K562 (cell line): ENCODE measurements around the gene VEGFB. TPM values are rescaled to one million over a fixed set of nuclear protein-coding genes. Genes with fewer than 3 reads are reported as not detected.

Experiments used
- ATF1 ChIP-seq, 2 experiments: fragments of 450-650 bp in 1 of 2; IDR thresholded peaks; 2 replicates each; pipeline ENCODE4 v1.6.1; 2016; ENCODE audit warnings: missing compliant biosample characterization in 1 of 2, missing genetic modification characterization in 1 of 2
- C11orf30 ChIP-seq: fragments of 450-650 bp; IDR thresholded peaks from 2 replicates; pipeline ENCODE4 v1.6.1; 2016; ENCODE audit warnings: low read depth, mild to moderate bottlenecking
- CHAMP1 ChIP-seq: fragments of 450-650 bp; IDR thresholded peaks from 2 replicates; pipeline ENCODE4 v1.6.1; 2016; ENCODE audit warnings: mild to moderate bottlenecking
- CXXC5 ChIP-seq: fragments of 250-450 bp; sonication (Bioruptor Pico); IDR thresholded peaks from 2 replicates; pipeline ENCODE4 v1.8.0; 2022; ENCODE audit warnings: inconsistent platforms, mild to moderate bottlenecking, moderate library complexity
- DDX20 ChIP-seq: fragments of 450-650 bp; IDR thresholded peaks from 2 replicates; pipeline ENCODE4 v1.6.1; 2016; ENCODE audit warnings: missing genetic modification characterization, low read depth, mild to moderate bottlenecking, missing compliant biosample characterization, moderate library complexity
- ELK3 ChIP-seq: fragments of 450-650 bp; formaldehyde crosslinking; IDR thresholded peaks from 2 replicates; pipeline ENCODE4 v1.4.0; 2020; ENCODE audit warnings: mild to moderate bottlenecking
- EP400 ChIP-seq: fragments of 450-650 bp; IDR thresholded peaks from 2 replicates; pipeline ENCODE4 v1.6.1; 2017; ENCODE audit warnings: antibody characterized with exemption, mild to moderate bottlenecking, moderate library complexity
- FUS ChIP-seq: fragments of 200-400 bp; formaldehyde crosslinking; optimal IDR thresholded peaks from 2 replicates; pipeline ENCODE3; 2017; ENCODE audit warnings: low read depth, low read length
- GTF2E2 ChIP-seq: fragments of 200-800 bp; sonication (Bioruptor generic); IDR thresholded peaks from 2 replicates; pipeline ENCODE4 v1.6.1; 2016; ENCODE audit warnings: missing genetic modification characterization, missing compliant biosample characterization
- HMG20B ChIP-seq: fragments of 250-450 bp; sonication (Bioruptor Pico); IDR thresholded peaks from 2 replicates; pipeline ENCODE4 v1.5.0; 2021; ENCODE audit warnings: mild to moderate bottlenecking
- KLF16 ChIP-seq: IDR thresholded peaks from 2 replicates; pipeline ENCODE4 v1.6.1; 2016; ENCODE audit warnings: antibody characterized with exemption
- MXI1 ChIP-seq: IDR thresholded peaks from 2 replicates; pipeline ENCODE4 v1.6.1; 2011; ENCODE audit warnings: low read depth, mild to moderate bottlenecking, improper control_type of control experiment, low read length
- NCOA1 ChIP-seq: fragments of 450-650 bp; IDR thresholded peaks from 2 replicates; pipeline ENCODE4 v1.6.1; 2016; ENCODE audit warnings: low read depth
- NCOA2 ChIP-seq, 2 experiments: fragments of 450-650 bp; IDR thresholded peaks; 2 replicates each; pipeline ENCODE4 v1.6.1; 2018; ENCODE audit warnings: mild to moderate bottlenecking in 2 of 2, moderate library complexity in 1 of 2; ENCODE audit not compliant: partially characterized antibody in 2 of 2
- NFXL1 ChIP-seq: fragments of 450-650 bp; formaldehyde crosslinking; IDR thresholded peaks from 2 replicates; pipeline ENCODE4 v1.4.0; 2021; ENCODE audit warnings: mild to moderate bottlenecking
- RBM17 ChIP-seq: fragments of 200-400 bp; formaldehyde crosslinking; IDR thresholded peaks from 2 replicates; pipeline ENCODE4 v1.6.1; 2017; ENCODE audit warnings: low read depth, mild to moderate bottlenecking, low read length, borderline replicate concordance
- RBM22 ChIP-seq: fragments of 200-400 bp; formaldehyde crosslinking; IDR thresholded peaks from 2 replicates; pipeline ENCODE4 v1.6.1; 2018; ENCODE audit warnings: low read length, low read depth; ENCODE audit not compliant: poor library complexity, severe bottlenecking
- RFX5 ChIP-seq: IDR thresholded peaks from 2 replicates; pipeline ENCODE4 v1.6.1; 2011; ENCODE audit warnings: low read depth, mild to moderate bottlenecking, improper control_type of control experiment, low read length
- SMARCA4 ChIP-seq: fragments of 450-650 bp; IDR thresholded peaks from 2 replicates; pipeline ENCODE4 v1.6.1; 2016
- SMARCC2 ChIP-seq: fragments of 450-650 bp; IDR thresholded peaks from 2 replicates; pipeline ENCODE4 v1.6.1; 2017; ENCODE audit warnings: antibody characterized with exemption, moderate library complexity, mild to moderate bottlenecking, low read depth
- SP2 ChIP-seq: IDR thresholded peaks from 2 replicates; pipeline ENCODE4 v1.6.1; 2011; ENCODE audit warnings: mild to moderate bottlenecking, low read depth, low read length, moderate library complexity; ENCODE audit not compliant: poor library complexity, severe bottlenecking; ENCODE audit errors: extremely low read depth
- TARDBP ChIP-seq: fragments of 450-650 bp; IDR thresholded peaks from 2 replicates; pipeline ENCODE4 v1.6.1; 2016
- TCF3 ChIP-seq: sonication (generic); formaldehyde crosslinking; IDR thresholded peaks from 2 replicates; pipeline ENCODE4 v1.4.0; 2020; ENCODE audit warnings: mild to moderate bottlenecking, missing genetic modification reagents
- YBX1 ChIP-seq: fragments of 450-650 bp; IDR thresholded peaks from 2 replicates; pipeline ENCODE4 v1.7.1; 2016; ENCODE audit warnings: mild to moderate bottlenecking
- ZBTB17 ChIP-seq: fragments of 450-650 bp; formaldehyde crosslinking; IDR thresholded peaks from 2 replicates; pipeline ENCODE4 v1.4.0; 2020; ENCODE audit warnings: mild to moderate bottlenecking
- ZEB2 ChIP-seq: fragments of 450-650 bp; IDR thresholded peaks from 2 replicates; pipeline ENCODE4 v1.6.1; 2016
- ZNF146 ChIP-seq: IDR thresholded peaks from one replicate; pipeline ENCODE4 v1.6.1; 2018; ENCODE audit warnings: missing compliant biosample characterization; ENCODE audit not compliant: unreplicated experiment
- ZNF23 ChIP-seq: fragments of 250-450 bp; sonication (Bioruptor Pico); IDR thresholded peaks from 2 replicates; pipeline ENCODE4 v1.4.0; 2020; ENCODE audit warnings: mild to moderate bottlenecking
- ZNF586 ChIP-seq: fragments of 450-650 bp; formaldehyde crosslinking; conservative IDR thresholded peaks from 2 replicates; pipeline ENCODE4 v1.4.0; 2020; ENCODE audit warnings: mild to moderate bottlenecking, moderate library complexity
- polyA plus RNA-seq, 8 experiments: library from polyadenylated mRNA; depleted of rRNA in 4 of 8; stranded (reverse) in 5 of 8; unstranded in 3 of 8; fragments of >200 nt; fragmentation: Nextera tagmentation in 2 of 8; fragmentation: Illumina TruSeq in 1 of 8; extraction: Ambion mirVana in 2 of 8; extraction: Trizol in 1 of 8; gene quantifications; 2 replicates each; pipeline versions ENCODE4 v1.2.1 to v1.2.3, GENCODE V29; 2011 to 2014; ENCODE audit warnings: inconsistent platforms in 1 of 8, missing spikeins in 1 of 8
- total RNA-seq, 7 experiments: library from RNA; depleted of rRNA in 6 of 7; stranded (reverse); fragments of >200 nt in 6 of 7; fragmentation: Illumina TruSeq in 2 of 7; extraction: Trizol in 2 of 7; gene quantifications; 2 replicates each; pipeline versions ENCODE4 v1.2.1 to v1.2.3, GENCODE V29; 2011 to 2021; ENCODE audit warnings: low replicate concordance in 1 of 7

Gene VEGFB
- total and polyA plus RNA-seq, 9 of the 15 experiments (the other 6 are each of a cell fraction or from before 2014, with no cell fraction given), result 11.0 to 83.4 (median 25.7) TPM

GRCh38 chr11:64207256-64208085 lies 26.9 kb upstream of the VEGFB start (continued):
- TF ChIP-seq TCF3 (CRISPR knock-in tag) (peak; percentile 72), ZEB2 (no peak), CXXC5 (peak; percentile 62; the same call in 1 of the 2 replicates), MXI1 (0 out of 2 replicates have a peak, but pooled peaks have one; percentile 10), RBM17 (no peak), NCOA2 (IDR thresholded peaks at IDR 0.05; ENCODE audit: partially characterized antibody in 2 of 2) (no peak), ATF1 (CRISPR knock-in tag; IDR thresholded peaks at IDR 0.05) (no peak), ATF1 (tag; IDR thresholded peaks at IDR 0.05) (peak; percentile 83), DDX20 (tag) (no peak), SMARCC2 (0 out of 2 replicates have a peak, but pooled peaks have one; percentile 37), YBX1 (no peak), SMARCA4 (peak; percentile 79), SP2 (no peak), FUS (no peak), TARDBP (no peak), EP400 (peak; percentile 91), ELK3 (no peak), NFXL1 (CRISPR knock-in tag) (no peak), RFX5 (no peak), HMG20B (CRISPR knock-in tag) (no peak), CHAMP1 (no peak), KLF16 (no peak), ZNF23 (CRISPR knock-in tag) (no peak), RBM22 (no peak), ZNF146 (CRISPR knock-in tag) (no peak), ZBTB17 (no peak; the same call in 1 of the 2 replicates), GTF2E2 (tag) (peak; percentile 95), ZNF586 (CRISPR knock-in tag) (no peak), NCOA1 (peak; percentile 61; the same call in 1 of the 2 replicates), C11orf30 (peak; percentile 95)
